Activated T-cell treated with anti-CD3 and anti-CD28 coated beads for 1 hour (primary cell): ENCODE measurements around the gene PBRM1.

Experiments used
- DNase-seq: peaks from one replicate; pipeline ENCODE4 v3.0.0-alpha.2; 2020; ENCODE audit warnings: low read depth

PBRM1 gene

GRCh38 chr3:52524752-52525679 lies 160.7 kb downstream of the PBRM1 start:
- DNase-seq = no peak

- DNase-seq = no peak
These were observed 161.4 kb downstream of the PBRM1 start for GRCh38 chr3:52524258-52524751.

GRCh38 chr3:52523386-52524257 lies 162.1 kb downstream of the PBRM1 start:
- no peak for DNase-seq

GRCh38 chr3:52522651-52523251 lies 163.0 kb downstream of the PBRM1 start:
- DNase-seq = no peak

GRCh38 chr3:52521881-52522650 lies 163.6 kb downstream of the PBRM1 start:
- no peak for DNase-seq

- DNase-seq = no peak
These were observed 164.3 kb downstream of the PBRM1 start for GRCh38 chr3:52521488-52521824.

GRCh38 chr3:52520716-52521487 lies 164.8 kb downstream of the PBRM1 start:
- no peak for DNase-seq

GRCh38 chr3:52520141-52520667 lies 165.5 kb downstream of the PBRM1 start:
- no peak for DNase-seq

- no peak for DNase-seq
These were observed 166.1 kb downstream of the PBRM1 start for GRCh38 chr3:52519445-52520140.

- no peak for DNase-seq
These were observed 166.8 kb downstream of the PBRM1 start for GRCh38 chr3:52518723-52519444.

GRCh38 chr3:52517796-52518722 lies 167.7 kb downstream of the PBRM1 start:
- no peak for DNase-seq

- no peak for DNase-seq
These were observed 169.1 kb downstream of the PBRM1 start for GRCh38 chr3:52516509-52517195.

- no peak for DNase-seq
These were observed 170.5 kb downstream of the PBRM1 start for GRCh38 chr3:52515192-52515591.

- DNase-seq = no peak
These were observed 171.1 kb downstream of the PBRM1 start for GRCh38 chr3:52514576-52514975.

GRCh38 chr3:52513281-52513680 lies 172.4 kb downstream of the PBRM1 start:
- DNase-seq = no peak

GRCh38 chr3:52512727-52513126 lies 173.0 kb downstream of the PBRM1 start:
- DNase-seq = no peak

- DNase-seq = no peak
These were observed 173.6 kb downstream of the PBRM1 start for GRCh38 chr3:52512105-52512504.

- DNase-seq = no peak
These were observed 174.2 kb downstream of the PBRM1 start for GRCh38 chr3:52511509-52511908.
